ENCODE measurements around the gene APOC3.

The APOC3 gene

GRCh38 chr11:116849060-116849459 is 19.4 kb downstream of the APOC3 start:
- no peak overlapping the region for H3K14ac ChIP-seq (ENCODE audit: low read length)
- no peak overlapping the region for H2BK15ac ChIP-seq (ENCODE audit: low read length)
- H2AK5ac ChIP-seq (ENCODE audit: low read depth, low read length), result no peak overlapping the region
- no peaks in the 10 kb centered on the region for H3K9me3 ChIP-seq (replicated peaks in 1 of 2; ENCODE audit: control insufficient read depth in 2 of 2, insufficient read depth in 1 of 2, low read depth in 1 of 2, low read length in 2 of 2)
- H3K27me3 ChIP-seq (ENCODE audit: control insufficient read depth in 3 of 3, insufficient read depth in 3 of 3, low read depth in 1 of 3, low read length in 3 of 3), result no peaks in the 10 kb centered on the region
- no peak overlapping the region for H2BK12ac ChIP-seq (ENCODE audit: low read length)
- no peaks in the 10 kb centered on the region for H3K4me1 ChIP-seq (ENCODE audit: control insufficient read depth in 2 of 2, insufficient read depth in 1 of 2, low read depth in 1 of 2, low read length in 2 of 2)
- DNase-seq (ENCODE audit: low spot score), result no peak
- H3K4ac ChIP-seq (ENCODE audit: low read length), result no peak overlapping the region
- H2AFZ ChIP-seq (ENCODE audit: low read length), result no peak overlapping the region
- no peak overlapping the region for H3K18ac ChIP-seq (ENCODE audit: low read length)
- no peak overlapping the region for H4K91ac ChIP-seq (ENCODE audit: low read depth, low read length, poor library complexity)
- H2BK5ac ChIP-seq (ENCODE audit: low read length), result no peak overlapping the region
- H2BK120ac ChIP-seq (ENCODE audit: low read depth, low read length), result no peak overlapping the region
- H4K8ac ChIP-seq (ENCODE audit: low read depth, low read length), result no peak overlapping the region
- H3K36me3 ChIP-seq (replicated peaks in 1 of 2; ENCODE audit: control insufficient read depth in 2 of 2, insufficient read depth in 2 of 2, low read length in 2 of 2), result peaks cover 33 to 79% of the 10 kb centered on the region in 2 donors
- no peak overlapping the region for H3K27ac ChIP-seq (replicated peaks; ENCODE audit: low read length)
- no peak overlapping the region for H3K23ac ChIP-seq (ENCODE audit: low read depth, low read length, poor library complexity)
- H3K4me2 ChIP-seq (ENCODE audit: insufficient read depth, low read length, poor library complexity, severe bottlenecking), result no peak overlapping the region
- H3K4me3 ChIP-seq (ENCODE audit: low read length in 2 of 2), result no peak overlapping the region
- no CpG with 5 or more reads among the region's 12 CpGs for WGBS, 2 donors (ENCODE audit: extremely low coverage in 2 of 2, insufficient read length in 2 of 2, insufficient replicate concordance in 1 of 2)
- no peaks in the 10 kb centered on the region for H3K79me1 ChIP-seq (ENCODE audit: low read depth, low read length)
- H3K9ac ChIP-seq (ENCODE audit: low read depth, low read length, poor library complexity), result no peak overlapping the region

GRCh38 chr11:116849486-116849885 is 19.8 kb downstream of the APOC3 start:
- peaks cover 33 to 80% of the 10 kb centered on the region in 2 donors for H3K36me3 ChIP-seq (replicated peaks in 1 of 2; ENCODE audit: control insufficient read depth in 2 of 2, insufficient read depth in 2 of 2, low read length in 2 of 2)
- H2BK120ac ChIP-seq (ENCODE audit: low read depth, low read length), result no peak overlapping the region
- H3K4me1 ChIP-seq (ENCODE audit: control insufficient read depth in 2 of 2, insufficient read depth in 1 of 2, low read depth in 1 of 2, low read length in 2 of 2), result no peaks in the 10 kb centered on the region
- H3K4me3 ChIP-seq (ENCODE audit: low read length in 2 of 2), result no peak overlapping the region
- no peak overlapping the region for H2BK15ac ChIP-seq (ENCODE audit: low read length)
- H4K91ac ChIP-seq (ENCODE audit: low read depth, low read length, poor library complexity), result no peak overlapping the region
- no peak overlapping the region for H2BK12ac ChIP-seq (ENCODE audit: low read length)
- no peaks in the 10 kb centered on the region for H3K27me3 ChIP-seq (ENCODE audit: control insufficient read depth in 3 of 3, insufficient read depth in 3 of 3, low read depth in 1 of 3, low read length in 3 of 3)
- no peak overlapping the region for H2AFZ ChIP-seq (ENCODE audit: low read length)
- no peak for DNase-seq (ENCODE audit: low spot score)
- H3K23ac ChIP-seq (ENCODE audit: low read depth, low read length, poor library complexity), result no peak overlapping the region
- H2BK5ac ChIP-seq (ENCODE audit: low read length), result no peak overlapping the region
- H3K18ac ChIP-seq (ENCODE audit: low read length), result no peak overlapping the region
- no peak overlapping the region for H3K14ac ChIP-seq (ENCODE audit: low read length)
- no peak overlapping the region for H3K27ac ChIP-seq (replicated peaks; ENCODE audit: low read length)
- no peak overlapping the region for H3K4ac ChIP-seq (ENCODE audit: low read length)
- no peak overlapping the region for H2AK5ac ChIP-seq (ENCODE audit: low read depth, low read length)
- H3K79me1 ChIP-seq (ENCODE audit: low read depth, low read length), result no peaks in the 10 kb centered on the region
- H3K9me3 ChIP-seq (replicated peaks in 1 of 2; ENCODE audit: control insufficient read depth in 2 of 2, insufficient read depth in 1 of 2, low read depth in 1 of 2, low read length in 2 of 2), result no peaks in the 10 kb centered on the region
- no peak overlapping the region for H3K9ac ChIP-seq (ENCODE audit: low read depth, low read length, poor library complexity)
- H4K8ac ChIP-seq (ENCODE audit: low read depth, low read length), result no peak overlapping the region
- no CpG with 5 or more reads among the region's 6 CpGs for WGBS, 2 donors (ENCODE audit: extremely low coverage in 2 of 2, insufficient read length in 2 of 2, insufficient replicate concordance in 1 of 2)
- no peak overlapping the region for H3K4me2 ChIP-seq (ENCODE audit: insufficient read depth, low read length, poor library complexity, severe bottlenecking)

- H4K8ac ChIP-seq (ENCODE audit: low read depth, low read length), result no peak overlapping the region
- H3K18ac ChIP-seq (ENCODE audit: low read length), result no peak overlapping the region
- WGBS, 2 donors (ENCODE audit: extremely low coverage in 2 of 2, insufficient read length in 2 of 2, insufficient replicate concordance in 1 of 2), result no CpG with 5 or more reads among the region's 7 CpGs
- no peak overlapping the region for H4K91ac ChIP-seq (ENCODE audit: low read depth, low read length, poor library complexity)
- H3K36me3 ChIP-seq (replicated peaks in 1 of 2; ENCODE audit: control insufficient read depth in 2 of 2, insufficient read depth in 2 of 2, low read length in 2 of 2), result peaks cover 28 to 75% of the 10 kb centered on the region in 2 donors
- no peak overlapping the region for H3K4me2 ChIP-seq (ENCODE audit: insufficient read depth, low read length, poor library complexity, severe bottlenecking)
- no peak overlapping the region for H2BK12ac ChIP-seq (ENCODE audit: low read length)
- no peaks in the 10 kb centered on the region for H3K4me1 ChIP-seq (ENCODE audit: control insufficient read depth in 2 of 2, insufficient read depth in 1 of 2, low read depth in 1 of 2, low read length in 2 of 2)
- no peaks in the 10 kb centered on the region for H3K9me3 ChIP-seq (replicated peaks in 1 of 2; ENCODE audit: control insufficient read depth in 2 of 2, insufficient read depth in 1 of 2, low read depth in 1 of 2, low read length in 2 of 2)
- H3K4me3 ChIP-seq (ENCODE audit: low read length in 2 of 2), result no peak overlapping the region
- DNase-seq (ENCODE audit: low spot score), result no peak
- no peak overlapping the region for H2AFZ ChIP-seq (ENCODE audit: low read length)
- H2AK5ac ChIP-seq (ENCODE audit: low read depth, low read length), result no peak overlapping the region
- no peak overlapping the region for H3K9ac ChIP-seq (ENCODE audit: low read depth, low read length, poor library complexity)
- no peak overlapping the region for H2BK15ac ChIP-seq (ENCODE audit: low read length)
- H3K79me1 ChIP-seq (ENCODE audit: low read depth, low read length), result no peaks in the 10 kb centered on the region
- H3K23ac ChIP-seq (ENCODE audit: low read depth, low read length, poor library complexity), result no peak overlapping the region
- no peak overlapping the region for H3K27ac ChIP-seq (replicated peaks; ENCODE audit: low read length)
- H2BK120ac ChIP-seq (ENCODE audit: low read depth, low read length), result no peak overlapping the region
- no peak overlapping the region for H3K4ac ChIP-seq (ENCODE audit: low read length)
- no peaks in the 10 kb centered on the region for H3K27me3 ChIP-seq (ENCODE audit: control insufficient read depth in 3 of 3, insufficient read depth in 3 of 3, low read depth in 1 of 3, low read length in 3 of 3)
- no peak overlapping the region for H3K14ac ChIP-seq (ENCODE audit: low read length)
- no peak overlapping the region for H2BK5ac ChIP-seq (ENCODE audit: low read length)
Observed at GRCh38 chr11:116851626-116852025, 21.9 kb downstream of the APOC3 start.

DNA sequence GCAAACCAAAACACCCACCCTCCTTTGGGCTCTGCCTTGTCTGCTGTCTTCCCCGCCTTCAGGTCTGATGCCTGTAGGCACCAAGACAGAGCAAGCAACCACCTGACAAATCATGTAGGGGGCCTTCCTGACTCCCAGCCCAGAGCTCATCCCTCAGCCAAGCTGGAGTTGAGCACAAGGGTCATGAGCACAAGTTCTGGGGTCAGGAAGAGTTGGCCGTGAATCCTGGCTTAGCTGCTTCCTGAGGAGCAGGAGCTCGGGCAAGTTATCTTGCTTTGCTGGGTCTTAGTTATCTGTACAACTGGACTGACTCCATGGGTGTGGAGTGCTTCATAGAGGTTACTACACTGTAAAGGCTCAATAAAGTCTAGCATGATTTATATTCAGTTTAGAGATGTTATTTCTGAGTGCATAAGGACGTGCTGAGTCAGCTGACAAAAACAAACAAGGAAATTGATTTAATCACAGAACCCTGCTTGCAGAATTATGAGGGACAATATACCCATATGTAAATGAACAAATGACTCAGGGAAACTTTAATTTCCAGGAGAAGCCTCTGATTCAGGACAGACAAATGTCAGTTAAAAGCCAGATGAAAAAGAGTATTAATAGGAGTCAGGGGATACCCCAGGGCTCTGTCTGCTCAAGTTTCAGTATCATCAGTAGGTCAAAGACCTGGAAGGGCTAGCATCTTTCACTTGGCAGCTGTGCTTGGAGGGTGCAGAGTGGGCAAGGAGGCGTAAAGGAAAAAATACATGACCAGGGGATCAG is 22.7 kb downstream of the APOC3 start:
- H3K36me3 ChIP-seq (replicated peaks in 1 of 2; ENCODE audit: control insufficient read depth in 2 of 2, insufficient read depth in 2 of 2, low read length in 2 of 2), result peaks cover 21 to 75% of the 10 kb centered on the region in 2 donors
- H3K4me2 ChIP-seq (ENCODE audit: insufficient read depth, low read length, poor library complexity, severe bottlenecking), result no peak overlapping the region
- H3K14ac ChIP-seq (ENCODE audit: low read length), result no peak overlapping the region
- H3K4me3 ChIP-seq (ENCODE audit: low read length in 2 of 2), result no peak overlapping the region
- H4K8ac ChIP-seq (ENCODE audit: low read depth, low read length), result no peak overlapping the region
- H3K4me1 ChIP-seq (ENCODE audit: control insufficient read depth in 2 of 2, insufficient read depth in 1 of 2, low read depth in 1 of 2, low read length in 2 of 2), result no peaks in the 10 kb centered on the region
- no CpG with 5 or more reads among the region's 5 CpGs for whole genome bisulfite sequencing, 2 donors (ENCODE audit: extremely low coverage in 2 of 2, insufficient read length in 2 of 2, insufficient replicate concordance in 1 of 2)
- H2BK15ac ChIP-seq (ENCODE audit: low read length), result no peak overlapping the region
- H2AK5ac ChIP-seq (ENCODE audit: low read depth, low read length), result no peak overlapping the region
- H2BK5ac ChIP-seq (ENCODE audit: low read length), result no peak overlapping the region
- no peak overlapping the region for H3K18ac ChIP-seq (ENCODE audit: low read length)
- no peaks in the 10 kb centered on the region for H3K9me3 ChIP-seq (replicated peaks in 1 of 2; ENCODE audit: control insufficient read depth in 2 of 2, insufficient read depth in 1 of 2, low read depth in 1 of 2, low read length in 2 of 2)
- H2BK120ac ChIP-seq (ENCODE audit: low read depth, low read length), result no peak overlapping the region
- no peak overlapping the region for H2BK12ac ChIP-seq (ENCODE audit: low read length)
- no peaks in the 10 kb centered on the region for H3K27me3 ChIP-seq (ENCODE audit: control insufficient read depth in 3 of 3, insufficient read depth in 3 of 3, low read depth in 1 of 3, low read length in 3 of 3)
- H3K79me1 ChIP-seq (ENCODE audit: low read depth, low read length), result no peaks in the 10 kb centered on the region
- no peak overlapping the region for H3K23ac ChIP-seq (ENCODE audit: low read depth, low read length, poor library complexity)
- H3K9ac ChIP-seq (ENCODE audit: low read depth, low read length, poor library complexity), result no peak overlapping the region
- no peak overlapping the region for H3K27ac ChIP-seq (replicated peaks; ENCODE audit: low read length)
- no peak overlapping the region for H3K4ac ChIP-seq (ENCODE audit: low read length)
- no peak overlapping the region for H4K91ac ChIP-seq (ENCODE audit: low read depth, low read length, poor library complexity)
- no peak for DNase-seq (ENCODE audit: low spot score)
- no peak overlapping the region for H2AFZ ChIP-seq (ENCODE audit: low read length)

All from neuronal stem cell (in vitro differentiated cells).